Hepatocyte (in vitro differentiated cells): ENCODE results near the gene MAST4. TPM values are rescaled to one million over a fixed set of nuclear protein-coding genes. Genes with fewer than 3 reads are reported as not detected.

Source experiments
- DNase-seq: peaks from one replicate; pipeline ENCODE4 v3.0.0-alpha.2; 2016; ENCODE audit warnings: low spot score
- H2AFZ ChIP-seq: fragments of 200-600 bp; sonication (generic); 2 replicates; pipeline ENCODE4 v1.6.0; 2016; ENCODE audit warnings: antibody characterized with exemption, mild to moderate bottlenecking
- H3K27ac ChIP-seq: fragments of 200-600 bp; sonication (generic); 2 replicates; pipeline ENCODE4 v1.5.1; 2016; ENCODE audit warnings: mild to moderate bottlenecking
- H3K27me3 ChIP-seq: fragments of 200-600 bp; sonication (generic); 2 replicates; pipeline ENCODE4 v1.6.1; 2016
- H3K36me3 ChIP-seq: fragments of 200-600 bp; sonication (generic); replicated peaks from 2 replicates; pipeline ENCODE4 v1.5.1; 2016; ENCODE audit warnings: low read depth; ENCODE audit not compliant: insufficient read depth
- H3K4me1 ChIP-seq: fragments of 200-600 bp; sonication (generic); 2 replicates; pipeline ENCODE4 v1.5.1; 2016; ENCODE audit warnings: mild to moderate bottlenecking, moderate library complexity; ENCODE audit not compliant: insufficient read depth
- H3K4me2 ChIP-seq: fragments of 200-600 bp; sonication (generic); 2 replicates; pipeline ENCODE4 v1.6.0; 2016
- H3K4me3 ChIP-seq: fragments of 200-600 bp; sonication (generic); 2 replicates; pipeline ENCODE4 v1.5.1; 2016; ENCODE audit warnings: mild to moderate bottlenecking
- H3K79me2 ChIP-seq: fragments of 200-600 bp; sonication (generic); 2 replicates; pipeline ENCODE4 v1.6.0; 2017; ENCODE audit warnings: mild to moderate bottlenecking
- H3K9me2 ChIP-seq: fragments of 200-600 bp; sonication (generic); replicated peaks from 2 replicates; pipeline ENCODE4 v1.6.0; 2017; ENCODE audit warnings: mild to moderate bottlenecking; ENCODE audit not compliant: insufficient read depth
- H3K9me3 ChIP-seq: fragments of 200-600 bp; sonication (generic); 2 replicates; pipeline ENCODE4 v1.5.1; 2016; ENCODE audit warnings: low read depth, mild to moderate bottlenecking
- H4K20me1 ChIP-seq: fragments of 200-600 bp; sonication (generic); 2 replicates; pipeline ENCODE4 v1.6.0; 2016; ENCODE audit warnings: mild to moderate bottlenecking; ENCODE audit not compliant: insufficient read depth, poor library complexity, severe bottlenecking
- CTCF ChIP-seq: fragments of 200-600 bp; sonication (generic); IDR thresholded peaks from 2 replicates; pipeline ENCODE4 v1.5.1; 2016; ENCODE audit warnings: antibody characterized with exemption, mild to moderate bottlenecking; ENCODE audit not compliant: poor library complexity
- EZH2 ChIP-seq: fragments of 200-600 bp; sonication (generic); IDR thresholded peaks from 2 replicates; pipeline ENCODE4 v1.6.1; 2016; ENCODE audit warnings: antibody characterized with exemption, mild to moderate bottlenecking, borderline replicate concordance
- EZH2phosphoT487 ChIP-seq: fragments of 200-600 bp; sonication (generic); IDR thresholded peaks from one replicate; pipeline ENCODE4 v1.6.1; 2018; ENCODE audit warnings: antibody characterized with exemption, mild to moderate bottlenecking, low read depth, moderate library complexity; ENCODE audit not compliant: unreplicated experiment, severe bottlenecking
- WGBS: methylation state at CpG from one replicate; pipeline ENCODE4 v1.1.6; 2016; ENCODE audit warnings: low lambda C conversion rate; ENCODE audit errors: missing lambda C conversion rate; 5-methylcytosine and 5-hydroxymethylcytosine counted together
- polyA plus RNA-seq: library from polyadenylated mRNA; unstranded; fragments of >200 nt; fragmentation: Nextera tagmentation; extraction: Ambion mirVana; gene quantifications from 2 replicates; pipeline ENCODE4 v1.2.1, GENCODE V29; 2016
- total RNA-seq: library from RNA; depleted of rRNA; stranded (reverse); fragments of >200 nt; gene quantifications from 2 replicates; pipeline ENCODE4 v1.2.3, GENCODE V29; 2014

Gene MAST4
- total and polyA plus RNA-seq, 2 experiments from 2014 or later = 11.7 to 13.2 TPM

GRCh38 chr5:67004730-67005350 is 408.6 kb downstream of the MAST4 start:
- TF ChIP-seq EZH2 = no peak
- no peak for TF ChIP-seq EZH2phosphoT487
- TF ChIP-seq CTCF = no peak
- no peaks in the 10 kb centered on the region for H4K20me1 ChIP-seq
- H3K9me3 ChIP-seq = no peaks in the 10 kb centered on the region
- H3K36me3 ChIP-seq = no peaks in the 10 kb centered on the region
- DNase-seq = no peak
- no peaks in the 10 kb centered on the region for H3K27me3 ChIP-seq
- peak overlapping the region; percentile 89 for H3K27ac ChIP-seq
- peak overlapping the region; percentile 44 for H3K4me3 ChIP-seq
- H3K79me2 ChIP-seq = peaks cover 47% of the 10 kb centered on the region
- peak overlapping the region; percentile 78 for H3K4me2 ChIP-seq
- 3% methylated on average over 11 of the region's 11 CpGs for WGBS
- H2AFZ ChIP-seq = peak overlapping the region; percentile 38
- H3K4me1 ChIP-seq = peaks cover 27% of the 10 kb centered on the region
- no peaks in the 10 kb centered on the region for H3K9me2 ChIP-seq

GRCh38 chr5:67005737-67006499 is 409.7 kb downstream of the MAST4 start:
- H3K4me1 ChIP-seq = peaks cover 35% of the 10 kb centered on the region
- DNase-seq = no peak
- peak overlapping the region; percentile 78 for H3K4me2 ChIP-seq
- H3K79me2 ChIP-seq = peaks cover 58% of the 10 kb centered on the region
- H3K36me3 ChIP-seq = no peaks in the 10 kb centered on the region
- no peaks in the 10 kb centered on the region for H3K9me2 ChIP-seq
- H3K27ac ChIP-seq = peak overlapping the region; percentile 89
- TF ChIP-seq EZH2 (no peak), EZH2phosphoT487 (no peak), CTCF (no peak)
- H3K27me3 ChIP-seq = no peaks in the 10 kb centered on the region
- H3K9me3 ChIP-seq = no peaks in the 10 kb centered on the region
- H2AFZ ChIP-seq = no peak overlapping the region
- H3K4me3 ChIP-seq = peak overlapping the region; percentile 44
- H4K20me1 ChIP-seq = no peaks in the 10 kb centered on the region
- WGBS = 81% methylated on average over 3 of the region's 3 CpGs

- 78% methylated on average over 3 of the region's 3 CpGs for WGBS
- Histone ChIP-seq H2AFZ (no peak overlapping the region), H3K27ac (peak overlapping the region; percentile 89), H3K79me2 (peaks cover 64% of the 10 kb centered on the region), H3K9me2 (no peaks in the 10 kb centered on the region), H3K4me2 (peak overlapping the region; percentile 78), H3K36me3 (no peaks in the 10 kb centered on the region), H3K9me3 (no peaks in the 10 kb centered on the region), H3K4me1 (peaks cover 40% of the 10 kb centered on the region), H4K20me1 (no peaks in the 10 kb centered on the region), H3K4me3 (no peak overlapping the region), H3K27me3 (no peaks in the 10 kb centered on the region)
- no peak for DNase-seq
- no peak for TF ChIP-seq EZH2phosphoT487
- no peak for TF ChIP-seq EZH2
- TF ChIP-seq CTCF = no peak
Observed at GRCh38 chr5:67006500-67006848, 410.3 kb downstream of the MAST4 start.
